Urinary bladder (tissue), 4 donors: Measurements from ENCODE around the gene LRRC42. TPM values are rescaled to one million over a fixed set of nuclear protein-coding genes. Genes with fewer than 3 reads are reported as not detected.

Experiments
- DNase-seq: peaks from one replicate; pipeline ENCODE4 v3.0.0-alpha.2; 2015; ENCODE audit errors: extremely low spot score
- H3K27ac ChIP-seq: one replicate; pipeline ENCODE4 v1.5.1; 2013; ENCODE audit warnings: low read depth, mild to moderate bottlenecking, moderate library complexity
- H3K36me3 ChIP-seq: one replicate; pipeline ENCODE4 v1.6.1; 2013; ENCODE audit warnings: mild to moderate bottlenecking, moderate library complexity; ENCODE audit not compliant: insufficient read depth
- H3K4me1 ChIP-seq: one replicate; pipeline ENCODE4 v1.6.1; 2013; ENCODE audit warnings: mild to moderate bottlenecking, moderate library complexity; ENCODE audit not compliant: insufficient read depth
- H3K4me3 ChIP-seq: one replicate; pipeline ENCODE4 v1.5.1; 2013; ENCODE audit warnings: low read depth, low read length
- WGBS: extraction: QIAGEN DNeasy Blood & Tissue Kit; methylation state at CpG from one replicate; pipeline ENCODE4 v1.1.7; 2013; 5-methylcytosine and 5-hydroxymethylcytosine counted together
- polyA plus RNA-seq: library from polyadenylated mRNA; stranded (reverse); fragments of 200-250 nt; gene quantifications from one replicate; pipeline ENCODE4 v1.2.3, GENCODE V29; 2013
- total RNA-seq: library from RNA; depleted of rRNA; stranded (reverse); fragments of >200 nt; gene quantifications from one replicate; pipeline ENCODE4 v1.2.3, GENCODE V29; 2014
- donor health status: healthy with polysubstance abuse.
- donor health status: healthy.

LRRC42 gene
- total and polyA plus RNA-seq, 2 donors: 17.3 to 19.3 TPM

- no peak for DNase-seq
- Histone ChIP-seq H3K27ac (no peak overlapping the region), H3K4me1 (no peaks in the 10 kb centered on the region), H3K4me3 (no peak overlapping the region), H3K36me3 (no peaks in the 10 kb centered on the region)
- 64% methylated on average over 5 of the region's 5 CpGs for WGBS
These were observed 64.4 kb downstream of the LRRC42 start for GRCh38 chr1:54010415-54011117.

DNA sequence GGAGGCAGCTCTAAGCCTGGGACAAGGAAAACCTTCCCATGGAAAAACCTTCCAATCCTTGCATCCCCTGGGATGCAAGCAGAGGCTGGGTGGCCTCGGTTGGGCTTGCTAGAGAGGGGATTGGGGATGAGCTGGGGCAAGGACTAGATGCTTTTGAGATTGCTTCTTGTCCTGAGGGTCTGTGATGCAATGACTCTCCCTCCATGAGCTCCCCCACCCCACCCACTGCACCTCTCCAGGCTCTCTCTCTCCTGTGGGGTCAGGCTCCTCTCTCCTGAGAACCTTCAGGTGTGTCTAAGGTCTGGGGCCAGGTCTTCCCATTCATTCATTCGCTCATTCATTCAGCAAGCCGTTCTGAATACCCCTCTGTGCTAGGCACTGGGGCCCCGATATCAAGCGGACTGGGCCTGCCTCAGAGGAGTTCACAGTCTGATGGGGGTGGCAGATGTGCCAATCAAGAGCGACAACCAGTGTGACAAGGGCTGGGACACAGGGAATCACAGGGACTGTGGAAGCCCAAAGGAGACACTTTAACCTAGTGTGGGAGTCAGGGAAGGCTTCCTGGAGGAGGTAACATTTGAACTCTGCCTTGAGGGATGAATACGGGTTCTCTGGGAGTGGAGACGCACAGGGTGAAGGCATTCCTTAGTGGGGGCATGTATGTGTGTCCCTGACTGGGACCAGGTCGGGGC lies 65.3 kb downstream of the LRRC42 start:
- no peak for DNase-seq
- WGBS: 82% methylated on average over 9 of the region's 9 CpGs
- no peaks in the 10 kb centered on the region for H3K36me3 ChIP-seq

DNA sequence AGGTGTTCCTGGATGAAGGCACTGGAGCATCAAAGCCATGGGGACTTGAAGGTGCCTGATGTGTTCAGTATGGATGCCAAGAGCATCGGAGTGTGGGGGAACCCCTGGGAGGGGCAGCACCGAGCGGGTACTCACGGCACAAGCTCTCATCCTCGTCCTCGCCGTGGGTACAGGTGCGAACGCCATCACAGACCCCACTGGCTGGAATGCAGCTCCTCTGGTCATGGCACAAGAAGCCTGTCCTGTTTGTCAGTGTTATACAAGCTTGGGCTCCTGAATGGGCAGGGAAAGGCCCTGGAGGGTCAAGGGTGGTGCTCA lies 65.8 kb downstream of the LRRC42 start:
- WGBS: 86% methylated on average over 9 of the region's 9 CpGs

More for the DNA sequence above, 65.3 kb downstream of the LRRC42 start:
- Histone ChIP-seq H3K27ac (no peak overlapping the region), H3K4me1 (no peaks in the 10 kb centered on the region), H3K4me3 (no peak overlapping the region)

DNA sequence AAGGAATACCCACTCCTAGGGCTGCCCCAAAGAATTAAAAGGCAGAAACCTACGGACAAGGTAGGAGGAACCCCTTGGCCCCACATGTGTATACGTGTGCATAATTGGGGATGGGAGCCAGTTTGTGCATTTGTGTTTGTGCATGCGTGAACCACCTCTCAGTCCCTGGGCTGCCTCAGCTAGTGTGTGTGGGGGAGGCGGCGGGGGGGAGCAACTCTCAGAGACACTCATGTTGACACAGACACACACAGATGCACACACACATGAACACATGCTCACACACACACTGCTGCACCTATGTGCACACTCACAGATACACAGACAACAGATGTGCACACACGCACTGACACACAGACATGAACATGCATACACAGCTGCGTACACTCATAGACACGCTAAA lies 66.7 kb downstream of the LRRC42 start:
- WGBS: 83% methylated on average over 8 of the region's 8 CpGs
- DNase-seq: no peak
- no peaks in the 10 kb centered on the region for H3K4me1 ChIP-seq

More for the DNA sequence above, 65.8 kb downstream of the LRRC42 start:
- Histone ChIP-seq H3K36me3 (no peaks in the 10 kb centered on the region), H3K4me3 (no peak overlapping the region), H3K27ac (no peak overlapping the region), H3K4me1 (no peaks in the 10 kb centered on the region)
- no peak for DNase-seq

GRCh38 chr1:54013393-54014008 lies 67.4 kb downstream of the LRRC42 start:
- Histone ChIP-seq H3K4me1 (no peaks in the 10 kb centered on the region), H3K36me3 (no peaks in the 10 kb centered on the region), H3K27ac (no peak overlapping the region), H3K4me3 (no peak overlapping the region)
- DNase-seq: no peak
- WGBS: 75% methylated on average over 8 of the region's 8 CpGs

More for the DNA sequence above, 66.7 kb downstream of the LRRC42 start:
- H3K36me3 ChIP-seq: no peaks in the 10 kb centered on the region
- H3K4me3 ChIP-seq: no peak overlapping the region
- no peak overlapping the region for H3K27ac ChIP-seq

DNA sequence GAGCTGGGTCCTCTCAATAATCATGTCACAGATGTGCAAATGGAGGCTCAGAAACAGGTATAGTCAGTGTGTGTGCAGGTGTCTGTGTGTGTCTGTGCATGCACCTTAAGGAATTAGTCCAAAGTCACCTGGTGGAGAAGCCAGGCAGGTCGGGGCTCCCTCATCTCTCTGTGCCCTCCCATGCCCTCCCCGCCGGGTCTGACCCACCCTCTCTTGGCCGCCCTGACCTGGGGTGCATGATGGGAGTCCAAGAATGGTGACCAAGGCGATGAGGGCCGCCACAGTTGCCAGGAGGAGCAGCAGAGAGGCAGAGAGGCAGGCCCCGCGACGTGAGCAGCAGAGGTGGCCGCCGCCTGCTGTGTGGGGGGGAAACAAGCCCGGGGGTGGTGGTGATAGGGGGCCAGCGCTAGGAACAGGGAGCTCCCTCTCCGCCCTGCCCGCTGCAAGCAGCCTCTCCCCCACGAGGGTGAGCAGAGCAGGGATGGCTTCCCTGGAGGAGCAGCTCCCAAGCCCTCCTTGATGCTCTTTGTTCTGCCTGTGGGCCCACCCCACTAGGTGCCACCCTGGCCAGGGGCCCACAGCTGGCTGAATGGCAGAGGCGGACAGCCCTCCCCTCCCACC lies 68.0 kb downstream of the LRRC42 start:
- Histone ChIP-seq H3K4me3 (no peak overlapping the region), H3K36me3 (no peaks in the 10 kb centered on the region), H3K27ac (no peak overlapping the region), H3K4me1 (no peaks in the 10 kb centered on the region)
- DNase-seq: no peak
- WGBS: 50% methylated on average over 17 of the region's 17 CpGs

- Histone ChIP-seq H3K36me3 (no peaks in the 10 kb centered on the region), H3K4me3 (no peak overlapping the region), H3K4me1 (no peaks in the 10 kb centered on the region), H3K27ac (no peak overlapping the region)
- WGBS: 55% methylated on average over 8 of the region's 8 CpGs
- DNase-seq: no peak
These were observed 70.5 kb downstream of the LRRC42 start for GRCh38 chr1:54016343-54017282.

Other genes with a start within 250 kb of the LRRC42 start
- gene GLIS1, start 207.2 kb upstream of the LRRC42 start, total RNA-seq: 0.42 TPM
- gene GLIS1, start 207.2 kb upstream of the LRRC42 start, polyA plus RNA-seq: 2.0 TPM
- 28.7 TPM for gene NDC1, start 108.1 kb upstream of the LRRC42 start, total RNA-seq
- 6.6 TPM for gene NDC1, start 108.1 kb upstream of the LRRC42 start, polyA plus RNA-seq
- gene YIPF1, start 56.6 kb upstream of the LRRC42 start, total RNA-seq: 18.1 TPM
- gene YIPF1, start 56.6 kb upstream of the LRRC42 start, polyA plus RNA-seq: 24.8 TPM
- not detected for gene DIO1, start 52.2 kb upstream of the LRRC42 start, total RNA-seq
- gene DIO1, start 52.2 kb upstream of the LRRC42 start, polyA plus RNA-seq: 0.08 TPM
- 63.7 TPM for gene IFT25, start 651 bp upstream of the LRRC42 start, total RNA-seq
- 24.0 TPM for gene IFT25, start 651 bp upstream of the LRRC42 start, polyA plus RNA-seq
- not detected for gene LDLRAD1, start 71.8 kb downstream of the LRRC42 start, total RNA-seq
- not detected for gene LDLRAD1, start 71.8 kb downstream of the LRRC42 start, polyA plus RNA-seq
- gene TMEM59, start 106.9 kb downstream of the LRRC42 start, total RNA-seq: 276 TPM
- 398 TPM for gene TMEM59, start 106.9 kb downstream of the LRRC42 start, polyA plus RNA-seq
- gene TCEANC2, start 107.3 kb downstream of the LRRC42 start, total RNA-seq: 7.6 TPM
- gene TCEANC2, start 107.3 kb downstream of the LRRC42 start, polyA plus RNA-seq: 3.4 TPM
- gene CDCP2, start 206.7 kb downstream of the LRRC42 start, total RNA-seq: not detected
- gene CDCP2, start 206.7 kb downstream of the LRRC42 start, polyA plus RNA-seq: not detected